ENCODE measurements around the gene MGAT4C. TPM values are rescaled to one million over a fixed set of nuclear protein-coding genes. Genes with fewer than 3 reads are reported as not detected.

MGAT4C gene
- total and polyA plus RNA-seq, 8 donors, result 0.20 to 2.7 (median 0.86) TPM

DNA sequence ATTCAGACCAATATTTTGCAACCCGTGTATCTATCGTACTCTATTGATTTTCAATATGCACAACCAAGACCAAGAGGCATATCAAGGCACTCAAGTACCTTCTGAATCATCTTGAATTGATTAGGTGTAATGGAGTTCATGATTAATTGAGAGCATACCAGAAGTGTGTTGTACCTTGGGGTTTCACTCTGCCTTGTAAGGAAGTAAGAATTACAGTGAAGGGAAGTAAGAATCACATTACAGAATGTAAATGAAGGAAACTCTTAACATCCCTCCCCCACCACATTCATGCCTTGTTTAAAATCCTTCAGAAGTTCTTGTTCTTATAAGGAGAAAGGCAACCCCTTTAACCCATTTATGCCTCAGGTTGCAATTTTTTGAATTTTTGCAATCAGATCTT lies 5.4 kb upstream of the MGAT4C start:
- intact Hi-C loops (cut with DNase I), result no loop called here
- peaks cover 0 to 7% of the 10 kb centered on the region in 2 donors for H3K27me3 ChIP-seq
- TF ChIP-seq, protein P1, sequence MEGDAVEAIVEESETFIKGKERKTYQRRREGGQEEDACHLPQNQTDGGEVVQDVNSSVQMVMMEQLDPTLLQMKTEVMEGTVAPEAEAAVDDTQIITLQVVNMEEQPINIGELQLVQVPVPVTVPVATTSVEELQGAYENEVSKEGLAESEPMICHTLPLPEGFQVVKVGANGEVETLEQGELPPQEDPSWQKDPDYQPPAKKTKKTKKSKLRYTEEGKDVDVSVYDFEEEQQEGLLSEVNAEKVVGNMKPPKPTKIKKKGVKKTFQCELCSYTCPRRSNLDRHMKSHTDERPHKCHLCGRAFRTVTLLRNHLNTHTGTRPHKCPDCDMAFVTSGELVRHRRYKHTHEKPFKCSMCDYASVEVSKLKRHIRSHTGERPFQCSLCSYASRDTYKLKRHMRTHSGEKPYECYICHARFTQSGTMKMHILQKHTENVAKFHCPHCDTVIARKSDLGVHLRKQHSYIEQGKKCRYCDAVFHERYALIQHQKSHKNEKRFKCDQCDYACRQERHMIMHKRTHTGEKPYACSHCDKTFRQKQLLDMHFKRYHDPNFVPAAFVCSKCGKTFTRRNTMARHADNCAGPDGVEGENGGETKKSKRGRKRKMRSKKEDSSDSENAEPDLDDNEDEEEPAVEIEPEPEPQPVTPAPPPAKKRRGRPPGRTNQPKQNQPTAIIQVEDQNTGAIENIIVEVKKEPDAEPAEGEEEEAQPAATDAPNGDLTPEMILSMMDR (IDR thresholded peaks at IDR 0.05), result no peak
- no peak for ATAC-seq
- no peaks in the 10 kb centered on the region for H3K9me3 ChIP-seq
- no peak for DNase-seq
- H3K4me1 ChIP-seq, result no peaks in the 10 kb centered on the region
- no peak overlapping the region for H3K4me3 ChIP-seq
- no peak overlapping the region for H3K27ac ChIP-seq
- no peaks in the 10 kb centered on the region for H3K36me3 ChIP-seq

DNA sequence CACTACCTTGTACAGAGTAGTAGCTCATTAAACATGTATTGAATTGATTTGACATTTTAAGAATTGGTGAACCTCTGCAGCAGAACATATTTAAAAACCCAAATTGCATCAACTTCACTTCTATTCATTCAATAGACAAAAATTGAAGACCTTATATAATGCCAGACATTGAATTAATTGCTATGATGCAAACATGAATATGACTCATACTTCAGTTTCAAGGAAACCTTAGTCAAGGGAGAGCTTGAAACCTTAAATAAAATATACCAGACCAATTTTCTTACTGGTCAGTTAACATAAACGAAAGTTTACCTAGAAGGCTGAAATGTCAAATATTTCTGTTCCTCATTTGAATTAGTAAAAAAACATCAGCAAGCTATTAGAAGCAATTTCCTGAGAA lies 5.0 kb upstream of the MGAT4C start:
- TF ChIP-seq, protein P1 (IDR thresholded peaks at IDR 0.05), result no peak
- Histone ChIP-seq H3K36me3 (no peaks in the 10 kb centered on the region), H3K4me3 (no peak overlapping the region), H3K27me3 (peaks cover 0 to 7% of the 10 kb centered on the region in 2 donors), H3K4me1 (no peaks in the 10 kb centered on the region), H3K9me3 (no peaks in the 10 kb centered on the region), H3K27ac (no peak overlapping the region)
- DNase-seq (no peak), ATAC-seq (no peak)
- intact Hi-C loops (cut with DNase I), result no loop called here

GRCh38 chr12:86260183-86260582 lies 4.0 kb upstream of the MGAT4C start:
- H3K9me3 ChIP-seq, result no peaks in the 10 kb centered on the region
- no peaks in the 10 kb centered on the region for H3K4me1 ChIP-seq
- no peak overlapping the region for H3K4me3 ChIP-seq
- H3K27me3 ChIP-seq, result peaks cover 0 to 7% of the 10 kb centered on the region in 2 donors
- no peaks in the 10 kb centered on the region for H3K36me3 ChIP-seq
- ATAC-seq, result no peak
- intact Hi-C loops (cut with DNase I), result no loop called here
- no peak overlapping the region for H3K27ac ChIP-seq
- no peak for DNase-seq
- TF ChIP-seq, protein P1 (IDR thresholded peaks at IDR 0.05), result no peak

GRCh38 chr12:86257134-86257533 lies 943 bp upstream of the MGAT4C start:
- H3K27ac ChIP-seq, result no peak overlapping the region
- no peak overlapping the region for H3K4me3 ChIP-seq
- TF ChIP-seq, protein P1 (IDR thresholded peaks at IDR 0.05), result no peak
- no peak for DNase-seq
- H3K36me3 ChIP-seq, result no peaks in the 10 kb centered on the region
- ATAC-seq, result no peak
- no peaks in the 10 kb centered on the region for H3K27me3 ChIP-seq
- no peaks in the 10 kb centered on the region for H3K9me3 ChIP-seq
- intact Hi-C loops (cut with DNase I), result no loop called here
- no peaks in the 10 kb centered on the region for H3K4me1 ChIP-seq

- ATAC-seq, result no peak
- Histone ChIP-seq H3K9me3 (no peaks in the 10 kb centered on the region), H3K36me3 (no peaks in the 10 kb centered on the region), H3K27me3 (no peaks in the 10 kb centered on the region), H3K27ac (no peak overlapping the region), H3K4me1 (no peaks in the 10 kb centered on the region), H3K4me3 (no peak overlapping the region)
- intact Hi-C loops (cut with DNase I), result no loop called here
- no peak for DNase-seq
- TF ChIP-seq, protein P1 (IDR thresholded peaks at IDR 0.05), result no peak
Observed at GRCh38 chr12:86254399-86255107, 1.6 kb downstream of the MGAT4C start.
